ENCODE results near the gene PLAAT2. TPM values are rescaled to one million over a fixed set of nuclear protein-coding genes. Genes with fewer than 3 reads are reported as not detected.

PLAAT2 gene
- total and polyA plus RNA-seq, 9 of the 15 experiments (the other 6 are each of a cell fraction or from before 2014, with no cell fraction given): not detected

GRCh38 chr11:63517156-63517555 is 46.0 kb downstream of the PLAAT2 start (continued):
- TF ChIP-seq LEF1 (IDR thresholded peaks at IDR 0.05) (peak; percentile 82; the same call in 1 of the 2 replicates), HMBOX1 (IDR thresholded peaks at IDR 0.05) (peak; percentile 83), FIP1L1 (IDR thresholded peaks at IDR 0.05; ENCODE audit: low read depth, low read length, poor library complexity, severe bottlenecking) (no peak), ZNF592 (IDR thresholded peaks at IDR 0.05) (no peak; the same call in 1 of the 2 replicates), SMAD1 (IDR thresholded peaks at IDR 0.05; ENCODE audit: low read depth, low read length, partially characterized antibody) (no peak), ZNF444 (CRISPR knock-in tag; IDR thresholded peaks at IDR 0.05) (no peak), ZNF639 (CRISPR knock-in tag; conservative IDR thresholded peaks at IDR 0.05 in 1 of 2, IDR thresholded peaks at IDR 0.05 in 1 of 2) (no peak; a peak in 1 of 4 replicates), ZNF282 (CRISPR knock-in tag; IDR thresholded peaks at IDR 0.05) (no peak), FOXP1 (CRISPR knock-in tag; IDR thresholded peaks at IDR 0.05) (no peak), ILK (tag; IDR thresholded peaks at IDR 0.05; ENCODE audit: borderline replicate concordance, low read depth) (no peak), MAZ (CRISPR knock-in tag; conservative IDR thresholded peaks at IDR 0.05 in 1 of 2, IDR thresholded peaks at IDR 0.05 in 1 of 2) (peak in 1 of 2 experiments; percentile 58; a peak in 2 of 4 replicates), MEF2A (IDR thresholded peaks at IDR 0.05; ENCODE audit: control insufficient read depth, low read depth, low read length) (no peak), ZNF140 (CRISPR knock-in tag; IDR thresholded peaks at IDR 0.05) (no peak), NFRKB (IDR thresholded peaks at IDR 0.05; ENCODE audit: low read depth) (no peak), LCOR (CRISPR knock-in tag; IDR thresholded peaks at IDR 0.05) (no peak), ZNF184 (CRISPR knock-in tag; IDR thresholded peaks at IDR 0.05) (no peak)
- TF ChIP-seq, protein P1, sequence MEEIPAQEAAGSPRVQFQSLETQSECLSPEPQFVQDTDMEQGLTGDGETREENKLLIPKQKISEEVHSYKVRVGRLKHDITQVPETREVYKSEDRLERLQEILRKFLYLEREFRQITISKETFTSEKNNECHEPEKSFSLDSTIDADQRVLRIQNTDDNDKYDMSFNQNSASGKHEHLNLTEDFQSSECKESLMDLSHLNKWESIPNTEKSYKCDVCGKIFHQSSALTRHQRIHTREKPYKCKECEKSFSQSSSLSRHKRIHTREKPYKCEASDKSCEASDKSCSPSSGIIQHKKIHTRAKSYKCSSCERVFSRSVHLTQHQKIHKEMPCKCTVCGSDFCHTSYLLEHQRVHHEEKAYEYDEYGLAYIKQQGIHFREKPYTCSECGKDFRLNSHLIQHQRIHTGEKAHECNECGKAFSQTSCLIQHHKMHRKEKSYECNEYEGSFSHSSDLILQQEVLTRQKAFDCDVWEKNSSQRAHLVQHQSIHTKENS (CRISPR knock-in tag; IDR thresholded peaks at IDR 0.05): no peak
- TF ChIP-seq, protein P2, sequence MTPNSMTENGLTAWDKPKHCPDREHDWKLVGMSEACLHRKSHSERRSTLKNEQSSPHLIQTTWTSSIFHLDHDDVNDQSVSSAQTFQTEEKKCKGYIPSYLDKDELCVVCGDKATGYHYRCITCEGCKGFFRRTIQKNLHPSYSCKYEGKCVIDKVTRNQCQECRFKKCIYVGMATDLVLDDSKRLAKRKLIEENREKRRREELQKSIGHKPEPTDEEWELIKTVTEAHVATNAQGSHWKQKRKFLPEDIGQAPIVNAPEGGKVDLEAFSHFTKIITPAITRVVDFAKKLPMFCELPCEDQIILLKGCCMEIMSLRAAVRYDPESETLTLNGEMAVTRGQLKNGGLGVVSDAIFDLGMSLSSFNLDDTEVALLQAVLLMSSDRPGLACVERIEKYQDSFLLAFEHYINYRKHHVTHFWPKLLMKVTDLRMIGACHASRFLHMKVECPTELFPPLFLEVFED (CRISPR knock-in tag; conservative IDR thresholded peaks at IDR 0.05): no peak

Data from K562 (cell line).